ENCODE data around the gene SLC26A4. TPM values are rescaled to one million over a fixed set of nuclear protein-coding genes. Genes with fewer than 3 reads are reported as not detected.
A peak's percentile ranks its signal among the peaks of the same experiment; 100 is the strongest.

The SLC26A4 gene
- total RNA-seq, 1 experiment from 2014 or later = 0.19 TPM

GRCh38 chr7:107691716-107692115, 31.1 kb downstream of the SLC26A4 start:
- no peaks in the 10 kb centered on the region for H3K27me3 ChIP-seq (ENCODE audit: low read length)
- DNase-seq = no peak
- H3K4me3 ChIP-seq (ENCODE audit: low read length) = no peak overlapping the region

GRCh38 chr7:107692501-107692900, 31.9 kb downstream of the SLC26A4 start:
- H3K4me3 ChIP-seq (ENCODE audit: low read length) = no peak overlapping the region
- no peak overlapping the region for H3K27ac ChIP-seq (ENCODE audit: low read length)
- no peak overlapping the region for H3K4me2 ChIP-seq (ENCODE audit: low read depth, low read length, poor library complexity, severe bottlenecking)
- no peaks in the 10 kb centered on the region for H3K36me3 ChIP-seq (ENCODE audit: insufficient read depth, low read length)
- H3K79me2 ChIP-seq (ENCODE audit: low read length) = no peaks in the 10 kb centered on the region
- H2AFZ ChIP-seq (ENCODE audit: low read length) = no peak overlapping the region
- no peaks in the 10 kb centered on the region for H3K27me3 ChIP-seq (ENCODE audit: low read length)
- H3K9ac ChIP-seq (ENCODE audit: low read length) = no peak overlapping the region
- no peak for DNase-seq
- H3K9me3 ChIP-seq (ENCODE audit: low read length) = no peaks in the 10 kb centered on the region
- H3K9me2 ChIP-seq (replicated peaks; ENCODE audit: insufficient read depth, low read length) = no peaks in the 10 kb centered on the region
- no peaks in the 10 kb centered on the region for H4K20me1 ChIP-seq (ENCODE audit: insufficient read depth, low read depth, low read length)
- no peaks in the 10 kb centered on the region for H3K4me1 ChIP-seq (ENCODE audit: low read length)

More at GRCh38 chr7:107691716-107692115, 31.1 kb downstream of the SLC26A4 start:
- H3K4me1 ChIP-seq (ENCODE audit: low read length) = no peaks in the 10 kb centered on the region
- H3K4me2 ChIP-seq (ENCODE audit: low read depth, low read length, poor library complexity, severe bottlenecking) = no peak overlapping the region
- H3K79me2 ChIP-seq (ENCODE audit: low read length) = no peaks in the 10 kb centered on the region
- H3K9me2 ChIP-seq (replicated peaks; ENCODE audit: insufficient read depth, low read length) = no peaks in the 10 kb centered on the region
- no peaks in the 10 kb centered on the region for H3K36me3 ChIP-seq (ENCODE audit: insufficient read depth, low read length)
- H3K27ac ChIP-seq (ENCODE audit: low read length) = no peak overlapping the region
- no peak overlapping the region for H3K9ac ChIP-seq (ENCODE audit: low read length)
- no peaks in the 10 kb centered on the region for H3K9me3 ChIP-seq (ENCODE audit: low read length)
- no peaks in the 10 kb centered on the region for H4K20me1 ChIP-seq (ENCODE audit: insufficient read depth, low read depth, low read length)
- no peak overlapping the region for H2AFZ ChIP-seq (ENCODE audit: low read length)

- H3K4me3 ChIP-seq (ENCODE audit: low read length) = no peak overlapping the region
- no peaks in the 10 kb centered on the region for H3K27me3 ChIP-seq (ENCODE audit: low read length)
- no peak overlapping the region for H3K9ac ChIP-seq (ENCODE audit: low read length)
- no peak for DNase-seq
- H3K36me3 ChIP-seq (ENCODE audit: insufficient read depth, low read length) = no peaks in the 10 kb centered on the region
- no peaks in the 10 kb centered on the region for H3K4me1 ChIP-seq (ENCODE audit: low read length)
- no peaks in the 10 kb centered on the region for H4K20me1 ChIP-seq (ENCODE audit: insufficient read depth, low read depth, low read length)
- no peak overlapping the region for H3K27ac ChIP-seq (ENCODE audit: low read length)
- H2AFZ ChIP-seq (ENCODE audit: low read length) = no peak overlapping the region
- H3K9me3 ChIP-seq (ENCODE audit: low read length) = no peaks in the 10 kb centered on the region
- H3K9me2 ChIP-seq (replicated peaks; ENCODE audit: insufficient read depth, low read length) = no peaks in the 10 kb centered on the region
- no peak overlapping the region for H3K4me2 ChIP-seq (ENCODE audit: low read depth, low read length, poor library complexity, severe bottlenecking)
- H3K79me2 ChIP-seq (ENCODE audit: low read length) = no peaks in the 10 kb centered on the region
Observed at GRCh38 chr7:107693396-107693795, 32.8 kb downstream of the SLC26A4 start.

GRCh38 chr7:107694386-107694785, 33.8 kb downstream of the SLC26A4 start:
- Histone ChIP-seq H3K79me2 (ENCODE audit: low read length) (no peaks in the 10 kb centered on the region), H3K9ac (ENCODE audit: low read length) (no peak overlapping the region), H4K20me1 (ENCODE audit: insufficient read depth, low read depth, low read length) (no peaks in the 10 kb centered on the region), H3K4me2 (ENCODE audit: low read depth, low read length, poor library complexity, severe bottlenecking) (no peak overlapping the region), H3K27ac (ENCODE audit: low read length) (no peak overlapping the region), H3K9me3 (ENCODE audit: low read length) (no peaks in the 10 kb centered on the region), H3K4me1 (ENCODE audit: low read length) (no peaks in the 10 kb centered on the region), H3K27me3 (ENCODE audit: low read length) (no peaks in the 10 kb centered on the region), H2AFZ (ENCODE audit: low read length) (no peak overlapping the region), H3K36me3 (ENCODE audit: insufficient read depth, low read length) (no peaks in the 10 kb centered on the region), H3K4me3 (ENCODE audit: low read length) (no peak overlapping the region), H3K9me2 (replicated peaks; ENCODE audit: insufficient read depth, low read length) (no peaks in the 10 kb centered on the region)
- no peak for DNase-seq

- no peaks in the 10 kb centered on the region for H3K27me3 ChIP-seq (ENCODE audit: low read length)
- DNase-seq = no peak
- H3K4me1 ChIP-seq (ENCODE audit: low read length) = no peaks in the 10 kb centered on the region
- H3K9me2 ChIP-seq (replicated peaks; ENCODE audit: insufficient read depth, low read length) = no peaks in the 10 kb centered on the region
- 0 out of 2 replicates have a peak overlapping the region, but pooled peaks have one; percentile 11 for H2AFZ ChIP-seq (ENCODE audit: low read length)
- H3K4me2 ChIP-seq (ENCODE audit: low read depth, low read length, poor library complexity, severe bottlenecking) = no peak overlapping the region
- H3K79me2 ChIP-seq (ENCODE audit: low read length) = no peaks in the 10 kb centered on the region
- no peak overlapping the region for H3K27ac ChIP-seq (ENCODE audit: low read length)
- H3K36me3 ChIP-seq (ENCODE audit: insufficient read depth, low read length) = no peaks in the 10 kb centered on the region
- H3K9ac ChIP-seq (ENCODE audit: low read length) = no peak overlapping the region
- H4K20me1 ChIP-seq (ENCODE audit: insufficient read depth, low read depth, low read length) = no peaks in the 10 kb centered on the region
- H3K9me3 ChIP-seq (ENCODE audit: low read length) = no peaks in the 10 kb centered on the region
- no peak overlapping the region for H3K4me3 ChIP-seq (ENCODE audit: low read length)
Observed at GRCh38 chr7:107696330-107696946, 35.8 kb downstream of the SLC26A4 start.

GRCh38 chr7:107697321-107698049, 36.9 kb downstream of the SLC26A4 start:
- DNase-seq = no peak
- H3K9me2 ChIP-seq (replicated peaks; ENCODE audit: insufficient read depth, low read length) = no peaks in the 10 kb centered on the region
- H2AFZ ChIP-seq (ENCODE audit: low read length) = no peak overlapping the region
- H3K27me3 ChIP-seq (ENCODE audit: low read length) = no peaks in the 10 kb centered on the region
- no peaks in the 10 kb centered on the region for H3K9me3 ChIP-seq (ENCODE audit: low read length)
- no peak overlapping the region for H3K4me2 ChIP-seq (ENCODE audit: low read depth, low read length, poor library complexity, severe bottlenecking)
- H4K20me1 ChIP-seq (ENCODE audit: insufficient read depth, low read depth, low read length) = no peaks in the 10 kb centered on the region
- H3K4me1 ChIP-seq (ENCODE audit: low read length) = no peaks in the 10 kb centered on the region
- no peak overlapping the region for H3K9ac ChIP-seq (ENCODE audit: low read length)
- no peaks in the 10 kb centered on the region for H3K79me2 ChIP-seq (ENCODE audit: low read length)
- no peak overlapping the region for H3K27ac ChIP-seq (ENCODE audit: low read length)
- no peak overlapping the region for H3K4me3 ChIP-seq (ENCODE audit: low read length)
- no peaks in the 10 kb centered on the region for H3K36me3 ChIP-seq (ENCODE audit: insufficient read depth, low read length)

GRCh38 chr7:107700570-107700969, 39.9 kb downstream of the SLC26A4 start:
- no peaks in the 10 kb centered on the region for H3K36me3 ChIP-seq (ENCODE audit: insufficient read depth, low read length)
- H3K79me2 ChIP-seq (ENCODE audit: low read length) = no peaks in the 10 kb centered on the region
- no peak for DNase-seq
- no peaks in the 10 kb centered on the region for H4K20me1 ChIP-seq (ENCODE audit: insufficient read depth, low read depth, low read length)
- H3K4me3 ChIP-seq (ENCODE audit: low read length) = no peak overlapping the region
- no peak overlapping the region for H3K9ac ChIP-seq (ENCODE audit: low read length)
- H3K9me3 ChIP-seq (ENCODE audit: low read length) = no peaks in the 10 kb centered on the region
- no peak overlapping the region for H2AFZ ChIP-seq (ENCODE audit: low read length)
- no peak overlapping the region for H3K27ac ChIP-seq (ENCODE audit: low read length)
- H3K4me1 ChIP-seq (ENCODE audit: low read length) = no peaks in the 10 kb centered on the region
- no peaks in the 10 kb centered on the region for H3K27me3 ChIP-seq (ENCODE audit: low read length)
- no peaks in the 10 kb centered on the region for H3K9me2 ChIP-seq (replicated peaks; ENCODE audit: insufficient read depth, low read length)
- no peak overlapping the region for H3K4me2 ChIP-seq (ENCODE audit: low read depth, low read length, poor library complexity, severe bottlenecking)

GRCh38 chr7:107701191-107701590, 40.6 kb downstream of the SLC26A4 start:
- Histone ChIP-seq H3K4me3 (ENCODE audit: low read length) (no peak overlapping the region), H3K9ac (ENCODE audit: low read length) (no peak overlapping the region), H4K20me1 (ENCODE audit: insufficient read depth, low read depth, low read length) (no peaks in the 10 kb centered on the region), H3K27ac (ENCODE audit: low read length) (no peak overlapping the region), H3K9me2 (replicated peaks; ENCODE audit: insufficient read depth, low read length) (no peaks in the 10 kb centered on the region), H3K27me3 (ENCODE audit: low read length) (no peaks in the 10 kb centered on the region), H3K36me3 (ENCODE audit: insufficient read depth, low read length) (no peaks in the 10 kb centered on the region), H2AFZ (ENCODE audit: low read length) (no peak overlapping the region), H3K9me3 (ENCODE audit: low read length) (no peaks in the 10 kb centered on the region), H3K4me1 (ENCODE audit: low read length) (no peaks in the 10 kb centered on the region), H3K79me2 (ENCODE audit: low read length) (no peaks in the 10 kb centered on the region), H3K4me2 (ENCODE audit: low read depth, low read length, poor library complexity, severe bottlenecking) (no peak overlapping the region)
- DNase-seq = no peak
